HCT116 (cell line): ENCODE data around the gene GPR142.

Experiments
- CBX3 ChIP-seq: IDR thresholded peaks from 2 replicates; pipeline ENCODE4 v1.6.1; 2012; ENCODE audit warnings: low read depth
- CTCF ChIP-seq, 3 experiments: fragments of 200-600 bp in 1 of 3; sonication (generic) in 1 of 3; IDR thresholded peaks in 2 of 3; conservative IDR thresholded peaks in 1 of 3; 2 replicates each; pipeline ENCODE4 v1.5.1; 2012 to 2017; ENCODE audit warnings: low read depth in 2 of 3, low read length in 2 of 3, antibody characterized with exemption in 1 of 3, borderline replicate concordance in 1 of 3, control low read depth in 1 of 3, mild to moderate bottlenecking in 1 of 3, mixed read lengths in 1 of 3, mixed run types in 1 of 3, moderate library complexity in 1 of 3; ENCODE audit not compliant: insufficient read depth in 1 of 3
- EGR1 ChIP-seq: IDR thresholded peaks from 2 replicates; pipeline ENCODE4 v1.6.1; 2012; ENCODE audit warnings: low read depth
- POLR2AphosphoS5 ChIP-seq: IDR thresholded peaks from 2 replicates; pipeline ENCODE4 v1.6.1; 2011; ENCODE audit warnings: mild to moderate bottlenecking, low read depth, low read length, moderate library complexity
- RAD21 ChIP-seq: IDR thresholded peaks from 2 replicates; pipeline ENCODE4 v1.6.1; 2012; ENCODE audit warnings: low read depth, mild to moderate bottlenecking
- SP1 ChIP-seq: IDR thresholded peaks from 2 replicates; pipeline ENCODE4 v1.6.1; 2012; ENCODE audit warnings: low read depth
- ZNF274 ChIP-seq: fragments of 200-500 bp; sonication (Bioruptor generic); IDR thresholded peaks from 2 replicates; pipeline ENCODE4 v1.6.1; 2014; ENCODE audit warnings: mild to moderate bottlenecking, low read depth, low read length, inconsistent platforms

- no peak for TF ChIP-seq EGR1
- no peak for TF ChIP-seq ZNF274
- TF ChIP-seq CTCF (IDR thresholded peaks at IDR 0.05 in 2 of 3, conservative IDR thresholded peaks at IDR 0.05 in 1 of 3; ENCODE audit: borderline replicate concordance in 1 of 3, insufficient read depth in 1 of 3, low read depth in 2 of 3, low read length in 2 of 3): no peak
- no peak for TF ChIP-seq SP1
- TF ChIP-seq CBX3: no peak
- TF ChIP-seq RAD21: no peak
- no peak for TF ChIP-seq POLR2AphosphoS5
These were observed 29.3 kb downstream of the GPR142 start for GRCh38 chr17:74396567-74396966.
